ENCODE data around the gene GATAD2A.

Gene GATAD2A

GRCh38 chr19:19403373-19403901, 2.0 kb upstream of the GATAD2A start:
- peak; percentile 11 for DNase-seq
- Histone ChIP-seq H3K4me3 (ENCODE audit: low read depth, low read length) (no peak overlapping the region), H3K27ac (no peak overlapping the region), H3K27me3 (replicated peaks) (no peaks in the 10 kb centered on the region), H3K36me3 (replicated peaks) (no peaks in the 10 kb centered on the region)
- in situ Hi-C loops (cut with HindIII; ENCODE audit: low pct_ligation_motif_present, low sequenced_read_pairs), result no loop called here
- TF ChIP-seq CTCF (IDR thresholded peaks at IDR 0.05; ENCODE audit: low read depth, low read length, missing control alignments), result no peak

DNA sequence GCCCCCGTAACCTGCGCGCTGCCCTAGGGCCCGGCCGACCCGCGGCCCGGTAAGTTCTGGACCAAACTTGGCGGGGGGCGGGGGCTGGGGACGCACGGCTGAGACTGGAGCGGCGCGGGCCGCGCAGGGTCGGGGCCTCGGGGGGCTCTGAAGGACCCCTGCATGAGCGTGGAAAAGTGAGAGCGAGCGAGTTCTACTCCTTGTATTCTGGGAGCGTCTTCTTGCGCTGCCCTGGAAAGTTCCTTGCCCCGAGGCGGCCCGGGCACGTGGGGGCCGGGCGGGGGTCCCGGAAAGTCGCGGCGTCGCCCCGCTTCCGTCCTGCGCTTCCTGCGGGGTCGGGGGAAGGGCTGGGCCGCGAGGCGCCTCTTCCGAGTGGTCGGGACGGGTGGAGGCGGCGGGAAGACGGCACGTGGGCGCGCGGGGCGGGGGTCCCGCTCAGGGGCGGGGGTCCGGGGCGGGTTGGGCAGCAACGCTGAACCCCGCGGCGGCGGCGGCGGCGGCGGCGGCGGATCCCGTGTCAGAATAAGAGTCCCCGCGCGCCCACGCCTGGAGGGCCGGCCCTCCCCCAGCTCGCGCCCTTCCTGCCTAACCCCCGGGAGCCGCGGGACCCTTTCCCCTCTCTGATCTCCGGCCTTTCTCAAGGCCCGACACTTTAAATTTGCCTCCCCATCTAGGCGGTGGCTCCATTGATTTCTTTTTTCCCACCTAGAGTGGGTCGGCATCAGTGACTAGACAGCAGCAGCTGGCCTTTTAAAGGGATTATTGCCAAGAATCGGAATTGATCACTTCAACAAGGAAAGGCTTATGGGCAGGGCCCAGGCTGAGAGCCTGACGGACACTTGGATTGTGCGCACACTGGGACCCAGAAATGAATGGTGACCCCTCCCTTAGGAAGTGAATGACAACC, 749 bp downstream of the GATAD2A start:
- peak overlapping the region; percentile 78 for H3K4me3 ChIP-seq (ENCODE audit: low read depth, low read length)
- no peaks in the 10 kb centered on the region for H3K36me3 ChIP-seq (replicated peaks)
- H3K27me3 ChIP-seq (replicated peaks), result no peaks in the 10 kb centered on the region
- TF ChIP-seq CTCF (IDR thresholded peaks at IDR 0.05; ENCODE audit: low read depth, low read length, missing control alignments), result no peak
- DNase-seq, result no peak
- H3K27ac ChIP-seq, result peak overlapping the region; percentile 60
- in situ Hi-C loops (cut with HindIII; ENCODE audit: low pct_ligation_motif_present, low sequenced_read_pairs), result no loop called here

DNA sequence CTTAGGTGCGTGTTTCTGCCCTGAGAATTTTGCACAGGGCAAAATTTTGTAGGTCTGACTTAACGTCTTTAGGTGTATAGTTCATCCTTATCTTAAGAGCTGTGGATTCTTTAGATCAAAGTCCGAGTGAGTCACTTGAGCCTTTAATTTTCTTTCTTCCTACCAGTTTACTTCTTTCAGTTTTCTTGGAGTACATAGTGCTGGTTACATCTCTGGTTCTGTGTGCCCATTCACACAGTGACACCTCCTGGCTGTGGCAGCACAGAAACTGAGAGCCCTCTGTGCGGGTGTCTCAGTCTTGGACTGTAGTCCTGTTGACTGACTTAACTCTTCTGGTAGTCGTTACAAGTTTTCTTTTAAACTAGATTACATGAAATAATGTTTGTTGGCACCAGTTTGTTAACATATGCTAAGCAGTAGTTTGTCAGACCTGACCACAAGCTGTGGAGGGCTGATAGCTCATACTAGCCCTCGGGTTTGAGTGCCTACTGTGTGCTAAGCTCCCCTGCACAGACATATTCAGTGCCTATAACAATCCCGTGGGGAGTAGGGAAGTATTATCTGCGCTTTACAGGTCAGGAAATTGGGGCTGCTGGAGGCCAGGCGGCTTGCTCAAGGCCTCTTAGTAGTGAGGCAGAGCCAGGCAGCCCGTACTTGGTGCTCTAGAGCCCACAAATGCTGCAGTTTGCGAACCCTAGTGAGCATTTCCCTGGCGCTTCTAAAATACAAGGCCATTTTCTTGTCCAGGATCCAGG, 1.6 kb downstream of the GATAD2A start:
- in situ Hi-C loops (cut with HindIII; ENCODE audit: low pct_ligation_motif_present, low sequenced_read_pairs), result no loop called here
- H3K4me3 ChIP-seq (ENCODE audit: low read depth, low read length), result peak overlapping the region; percentile 78
- no peaks in the 10 kb centered on the region for H3K36me3 ChIP-seq (replicated peaks)
- TF ChIP-seq CTCF (IDR thresholded peaks at IDR 0.05; ENCODE audit: low read depth, low read length, missing control alignments), result peak; percentile 58
- H3K27me3 ChIP-seq (replicated peaks), result no peaks in the 10 kb centered on the region
- DNase-seq, result peak; percentile 41
- H3K27ac ChIP-seq, result peak overlapping the region; percentile 12

GRCh38 chr19:19407633-19407930, 2.1 kb downstream of the GATAD2A start:
- Histone ChIP-seq H3K27ac (peak overlapping the region; percentile 12), H3K27me3 (replicated peaks) (no peaks in the 10 kb centered on the region), H3K4me3 (ENCODE audit: low read depth, low read length) (peak overlapping the region; percentile 78), H3K36me3 (replicated peaks) (no peaks in the 10 kb centered on the region)
- no peak for DNase-seq
- in situ Hi-C loops (cut with HindIII; ENCODE audit: low pct_ligation_motif_present, low sequenced_read_pairs), result no loop called here
- TF ChIP-seq CTCF (IDR thresholded peaks at IDR 0.05; ENCODE audit: low read depth, low read length, missing control alignments), result no peak

DNA sequence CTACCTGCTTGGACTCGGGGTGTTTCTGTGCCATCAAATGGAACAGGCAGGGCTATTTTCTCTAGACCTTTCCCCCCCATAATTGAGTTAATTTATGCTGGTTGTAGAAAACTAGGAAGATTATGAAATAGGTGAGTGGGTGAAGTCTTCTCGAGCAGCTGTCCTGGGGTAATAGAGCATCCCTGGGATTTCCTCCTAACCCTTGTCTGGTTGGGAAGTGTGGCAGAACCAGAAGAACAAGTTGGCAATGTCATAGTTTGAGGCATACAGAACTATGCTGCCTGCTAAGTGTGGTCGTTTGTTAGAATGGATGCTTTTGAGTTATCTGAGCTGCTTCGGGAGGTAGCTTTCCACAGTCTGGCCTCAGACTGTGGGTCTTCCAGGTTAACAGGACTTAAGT, 3.7 kb downstream of the GATAD2A start:
- H3K4me3 ChIP-seq (ENCODE audit: low read depth, low read length), result no peak overlapping the region
- in situ Hi-C loops (cut with HindIII; ENCODE audit: low pct_ligation_motif_present, low sequenced_read_pairs), result no loop called here
- no peaks in the 10 kb centered on the region for H3K27me3 ChIP-seq (replicated peaks)
- DNase-seq, result no peak
- H3K27ac ChIP-seq, result no peak overlapping the region
- TF ChIP-seq CTCF (IDR thresholded peaks at IDR 0.05; ENCODE audit: low read depth, low read length, missing control alignments), result no peak
- H3K36me3 ChIP-seq (replicated peaks), result no peaks in the 10 kb centered on the region

Data from brain microvascular endothelial cell (primary cell).